GM19043 (cell line): ENCODE results near the gene OPTC.

Experiments
- ATAC-seq: cut with Tn5 transposase; IDR thresholded peaks from one replicate; pipeline ENCODE4 v1.9.1; 2021; ENCODE audit warnings: low read depth; ENCODE audit not compliant: unreplicated experiment

OPTC gene

GRCh38 chr1:203490607-203491006 is 3.3 kb upstream of the OPTC start:
- no peak for ATAC-seq

GRCh38 chr1:203491664-203492063 is 2.3 kb upstream of the OPTC start:
- no peak for ATAC-seq

GRCh38 chr1:203492082-203492747 is 1.7 kb upstream of the OPTC start:
- ATAC-seq = no peak

- no peak for ATAC-seq
These were observed 1.2 kb upstream of the OPTC start for GRCh38 chr1:203492748-203493130.

- no peak for ATAC-seq
These were observed 1.9 kb downstream of the OPTC start for GRCh38 chr1:203495845-203496244.

GRCh38 chr1:203497269-203497777 is 3.4 kb downstream of the OPTC start:
- no peak for ATAC-seq

GRCh38 chr1:203499643-203500278 is 5.8 kb downstream of the OPTC start:
- ATAC-seq = no peak

- ATAC-seq = no peak
These were observed 6.3 kb downstream of the OPTC start for GRCh38 chr1:203500279-203500678.

- ATAC-seq = no peak
These were observed 9.9 kb downstream of the OPTC start for GRCh38 chr1:203503836-203504235.

GRCh38 chr1:203504400-203505250 is 10.7 kb downstream of the OPTC start:
- ATAC-seq = no peak

GRCh38 chr1:203505526-203506204 is 11.7 kb downstream of the OPTC start:
- ATAC-seq = no peak

GRCh38 chr1:203506858-203507626 is 13.1 kb downstream of the OPTC start:
- no peak for ATAC-seq

- no peak for ATAC-seq
These were observed 13.8 kb downstream of the OPTC start for GRCh38 chr1:203507759-203508158.

- no peak for ATAC-seq
These were observed 14.6 kb downstream of the OPTC start for GRCh38 chr1:203508463-203509073.

GRCh38 chr1:203509135-203509534 is 15.2 kb downstream of the OPTC start:
- no peak for ATAC-seq

GRCh38 chr1:203511513-203511912 is 17.6 kb downstream of the OPTC start:
- ATAC-seq = no peak

- no peak for ATAC-seq
These were observed 18.0 kb downstream of the OPTC start for GRCh38 chr1:203511930-203512329.

- ATAC-seq = no peak
These were observed 18.5 kb downstream of the OPTC start for GRCh38 chr1:203512517-203512847.

GRCh38 chr1:203512848-203513584 is 19.1 kb downstream of the OPTC start:
- no peak for ATAC-seq
